Neural progenitor cell (in vitro differentiated cells): ENCODE data around the gene EPHA2. TPM values are rescaled to one million over a fixed set of nuclear protein-coding genes. Genes with fewer than 3 reads are reported as not detected.

Source experiments
- DNase-seq: peaks from one replicate; pipeline ENCODE4 v3.0.0-alpha.2; 2016; ENCODE audit warnings: low spot score
- H2AFZ ChIP-seq: fragments of 200-600 bp; sonication (generic); replicated peaks from 2 replicates; pipeline ENCODE4 v1.6.1; 2016; ENCODE audit warnings: antibody characterized with exemption
- H3F3A ChIP-seq: fragments of 200-600 bp; sonication (generic); 2 replicates; pipeline ENCODE4 v1.6.1; 2016; ENCODE audit warnings: antibody characterized with exemption, low read depth
- H3K27ac ChIP-seq: fragments of 200-600 bp; sonication (generic); 2 replicates; pipeline ENCODE4 v1.5.1; 2016; ENCODE audit warnings: mild to moderate bottlenecking
- H3K27me3 ChIP-seq: fragments of 200-600 bp; sonication (generic); 2 replicates; pipeline ENCODE4 v1.6.1; 2016; ENCODE audit warnings: mild to moderate bottlenecking, moderate library complexity
- H3K36me3 ChIP-seq: fragments of 200-600 bp; sonication (generic); 2 replicates; pipeline ENCODE4 v1.5.1; 2016
- H3K4me1 ChIP-seq: fragments of 200-600 bp; sonication (generic); 2 replicates; pipeline ENCODE4 v1.6.1; 2016; ENCODE audit warnings: mixed run types
- H3K4me2 ChIP-seq: fragments of 200-600 bp; sonication (generic); 2 replicates; pipeline ENCODE4 v1.6.1; 2016
- H3K4me3 ChIP-seq: fragments of 200-600 bp; sonication (generic); 2 replicates; pipeline ENCODE4 v1.5.1; 2016
- H3K79me2 ChIP-seq: fragments of 200-600 bp; sonication (generic); 2 replicates; pipeline ENCODE4 v1.6.1; 2016; ENCODE audit warnings: low read depth
- H3K9ac ChIP-seq: fragments of 200-600 bp; sonication (generic); 2 replicates; pipeline ENCODE4 v1.6.1; 2016
- H3K9me3 ChIP-seq: fragments of 200-600 bp; sonication (generic); 2 replicates; pipeline ENCODE4 v1.5.1; 2016; ENCODE audit warnings: low read depth
- H4K20me1 ChIP-seq: fragments of 200-600 bp; sonication (generic); 2 replicates; pipeline ENCODE4 v1.6.1; 2016; ENCODE audit warnings: low read depth
- H3K27ac Mint-ChIP-seq: 3 replicates; pipeline ENCODE4 v1.8.0; 2021; ENCODE audit warnings: mixed read lengths
- H3K27me3 Mint-ChIP-seq: 2 replicates; pipeline ENCODE4 v1.8.0; 2022; ENCODE audit warnings: low read depth, mild to moderate bottlenecking, inconsistent platforms, moderate library complexity, mixed read lengths; ENCODE audit not compliant: insufficient read depth
- H3K36me3 Mint-ChIP-seq: 3 replicates; pipeline ENCODE4 v1.8.0; 2021; ENCODE audit warnings: mixed read lengths
- H3K4me1 Mint-ChIP-seq: 3 replicates; pipeline ENCODE4 v1.8.0; 2021; ENCODE audit warnings: mixed read lengths
- H3K4me3 Mint-ChIP-seq: 3 replicates; pipeline ENCODE4 v1.8.0; 2021; ENCODE audit warnings: mild to moderate bottlenecking, moderate library complexity, mixed read lengths
- H3K9me3 Mint-ChIP-seq: 3 replicates; pipeline ENCODE4 v1.8.0; 2020; ENCODE audit warnings: mixed read lengths
- CTCF ChIP-seq: fragments of 200-600 bp; sonication (generic); IDR thresholded peaks from 2 replicates; pipeline ENCODE4 v1.5.1; 2017; ENCODE audit warnings: antibody characterized with exemption, mild to moderate bottlenecking
- EZH2 ChIP-seq: fragments of 200-600 bp; sonication (generic); IDR thresholded peaks from 2 replicates; pipeline ENCODE4 v1.6.1; 2017; ENCODE audit warnings: antibody characterized with exemption, mild to moderate bottlenecking, moderate library complexity
- EZH2phosphoT487 ChIP-seq: fragments of 200-600 bp; sonication (generic); IDR thresholded peaks from 2 replicates; pipeline ENCODE4 v1.6.1; 2017; ENCODE audit warnings: antibody characterized with exemption
- total RNA-seq: library from RNA; depleted of rRNA; stranded (reverse); fragments of >200 nt; gene quantifications from 2 replicates; pipeline ENCODE4 v1.2.3, GENCODE V29; 2015; ENCODE audit warnings: low replicate concordance

Gene EPHA2
- total RNA-seq, 1 donor from 2014 or later, result 14.9 TPM

DNA sequence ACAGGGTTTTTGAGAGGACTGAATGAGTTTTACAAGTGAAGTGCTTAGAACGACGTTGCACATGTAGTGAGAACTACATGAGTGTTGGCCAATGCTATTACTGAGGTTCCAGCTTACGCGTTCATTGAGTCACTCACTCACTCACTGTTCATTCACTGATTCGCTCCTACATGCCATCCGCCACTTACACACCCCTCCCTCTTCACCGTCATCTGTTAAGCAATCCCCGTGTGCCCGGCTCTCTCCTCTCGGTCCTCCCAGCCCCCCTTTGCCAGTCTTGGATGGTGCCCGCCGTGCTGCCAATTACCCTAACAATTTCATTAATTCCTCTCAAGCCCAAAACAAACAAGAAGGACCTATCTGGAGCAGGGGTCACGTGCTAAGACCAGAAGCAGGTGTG lies 27.3 kb upstream of the EPHA2 start:
- no peaks in the 10 kb centered on the region for H3K9me3 ChIP-seq
- TF ChIP-seq CTCF (no peak), EZH2 (no peak), EZH2phosphoT487 (no peak)
- no peak overlapping the region for H3K9ac ChIP-seq
- H3K79me2 ChIP-seq, result no peaks in the 10 kb centered on the region
- Mint-ChIP-seq H3K4me3 (no peak overlapping the region), H3K36me3 (no peaks in the 10 kb centered on the region), H3K4me1 (peaks cover 31% of the 10 kb centered on the region), H3K27ac (no peak overlapping the region), H3K9me3 (no peaks in the 10 kb centered on the region), H3K27me3 (peaks cover 6% of the 10 kb centered on the region)
- no peak overlapping the region for H3K4me3 ChIP-seq
- peaks cover 10% of the 10 kb centered on the region for H3K4me1 ChIP-seq
- H3F3A ChIP-seq, result peaks cover 13% of the 10 kb centered on the region
- H2AFZ ChIP-seq, result no peak overlapping the region
- no peak overlapping the region for H3K27ac ChIP-seq
- no peak for DNase-seq
- no peak overlapping the region for H3K4me2 ChIP-seq
- H3K36me3 ChIP-seq, result no peaks in the 10 kb centered on the region
- H3K27me3 ChIP-seq, result no peaks in the 10 kb centered on the region
- no peaks in the 10 kb centered on the region for H4K20me1 ChIP-seq

DNA sequence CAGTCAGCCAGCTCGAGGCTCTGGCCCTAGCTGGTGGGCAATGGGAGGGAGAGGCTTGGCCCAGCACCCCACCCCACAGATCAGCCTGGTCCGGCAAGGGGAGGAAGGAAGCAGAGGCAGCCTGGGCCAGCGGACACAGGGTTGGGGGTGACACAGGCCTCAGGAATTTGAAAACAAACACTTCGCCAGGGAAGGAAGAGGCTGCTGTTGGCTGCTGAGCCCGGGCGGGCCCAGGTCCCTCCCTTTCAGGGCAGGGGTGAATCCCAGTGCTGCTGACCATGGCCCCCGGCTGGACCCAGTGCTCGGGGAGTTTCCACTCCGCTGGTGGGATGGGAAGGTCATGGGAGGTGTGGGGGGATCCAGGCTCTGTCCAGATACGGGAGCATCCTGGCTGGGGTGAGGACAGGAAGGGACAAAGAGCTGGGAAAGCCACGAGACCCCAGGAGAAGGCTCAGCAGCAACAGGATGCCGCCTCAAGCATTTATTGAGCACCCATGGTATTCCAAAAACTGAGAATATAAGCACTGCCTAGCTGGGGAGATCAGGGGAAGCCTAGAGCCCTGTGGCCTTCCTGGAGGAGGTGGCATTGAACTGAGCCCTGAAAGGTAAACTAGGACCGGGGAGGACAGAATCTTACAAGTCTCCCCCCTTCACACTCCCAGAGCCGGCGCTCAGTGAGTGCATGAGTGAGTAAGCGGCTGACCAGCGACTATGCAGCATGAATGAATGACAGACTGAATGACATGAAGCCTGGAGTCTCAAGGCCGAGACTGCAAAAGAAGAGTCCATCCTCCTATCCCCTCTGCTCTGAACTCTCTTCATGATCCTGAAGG lies 26.2 kb upstream of the EPHA2 start:
- Histone ChIP-seq H3K9me3 (no peaks in the 10 kb centered on the region), H3K27me3 (no peaks in the 10 kb centered on the region), H3F3A (peaks cover 13% of the 10 kb centered on the region), H3K4me3 (no peak overlapping the region), H3K36me3 (no peaks in the 10 kb centered on the region), H3K4me2 (peak overlapping the region; percentile 38), H3K27ac (peak overlapping the region; percentile 84), H3K9ac (peak overlapping the region; percentile 51), H2AFZ (peak overlapping the region; percentile 98), H3K4me1 (peaks cover 10% of the 10 kb centered on the region), H3K79me2 (no peaks in the 10 kb centered on the region), H4K20me1 (no peaks in the 10 kb centered on the region)
- Mint-ChIP-seq H3K36me3 (no peaks in the 10 kb centered on the region), H3K9me3 (no peaks in the 10 kb centered on the region), H3K4me1 (peaks cover 34% of the 10 kb centered on the region), H3K27me3 (peaks cover 10% of the 10 kb centered on the region), H3K27ac (peak overlapping the region; percentile 98), H3K4me3 (peak overlapping the region; percentile 73)
- TF ChIP-seq EZH2, result no peak
- TF ChIP-seq EZH2phosphoT487, result no peak
- no peak for TF ChIP-seq CTCF
- DNase-seq, result peak; percentile 75

DNA sequence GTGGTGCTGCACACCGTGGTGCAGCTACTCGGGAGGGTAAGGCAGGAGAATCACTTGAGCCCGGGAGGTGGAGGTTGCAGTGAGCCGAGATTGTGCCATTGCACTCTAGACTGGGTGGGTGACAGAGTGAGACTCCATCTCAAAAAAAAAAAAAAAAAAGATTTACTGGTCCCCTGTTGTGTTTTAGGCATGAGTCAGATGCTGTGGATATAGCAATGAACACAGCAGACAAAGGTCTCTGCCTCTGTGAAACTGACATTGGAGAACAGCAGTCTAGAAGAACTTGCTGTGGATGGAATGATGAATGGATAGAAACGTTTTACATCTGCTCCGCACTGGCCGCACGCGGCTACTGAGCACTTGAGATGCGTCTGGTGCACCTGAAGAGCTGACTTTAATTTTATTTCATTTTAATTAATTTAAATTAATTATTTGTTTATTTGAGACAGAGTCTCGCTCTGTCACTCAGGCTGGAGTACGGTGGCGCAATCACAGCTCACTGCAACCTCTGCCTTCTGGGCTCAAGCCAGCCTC lies 24.5 kb upstream of the EPHA2 start:
- Histone ChIP-seq H3K27ac (no peak overlapping the region), H3F3A (peaks cover 23% of the 10 kb centered on the region), H3K4me3 (no peak overlapping the region), H3K27me3 (no peaks in the 10 kb centered on the region), H3K36me3 (no peaks in the 10 kb centered on the region), H3K4me2 (no peak overlapping the region), H4K20me1 (no peaks in the 10 kb centered on the region), H2AFZ (no peak overlapping the region), H3K9me3 (no peaks in the 10 kb centered on the region), H3K9ac (no peak overlapping the region), H3K4me1 (peaks cover 24% of the 10 kb centered on the region), H3K79me2 (no peaks in the 10 kb centered on the region)
- no peaks in the 10 kb centered on the region for H3K36me3 Mint-ChIP-seq
- peaks cover 49% of the 10 kb centered on the region for H3K4me1 Mint-ChIP-seq
- no peaks in the 10 kb centered on the region for H3K9me3 Mint-ChIP-seq
- peaks cover 14% of the 10 kb centered on the region for H3K27me3 Mint-ChIP-seq
- peak overlapping the region; percentile 75 for H3K27ac Mint-ChIP-seq
- TF ChIP-seq CTCF, result no peak
- no peak for TF ChIP-seq EZH2
- no peak for TF ChIP-seq EZH2phosphoT487
- no peak for DNase-seq
- no peak overlapping the region for H3K4me3 Mint-ChIP-seq
